Naive thymus-derived CD4-positive, alpha-beta T cell (primary cell): Measurements from ENCODE around the gene NNMT. TPM values are rescaled to one million over a fixed set of nuclear protein-coding genes. Genes with fewer than 3 reads are reported as not detected.

Experiments used
- ATAC-seq: fragments of 150-1000 bp; cut with Tn5 transposase; 2 replicates; pipeline ENCODE4 v1.10.0; 2021; ENCODE audit warnings: mild to moderate bottlenecking, moderate library complexity
- CTCF ChIA-PET: fragments of 350-600 bp; sonication (Branson Sonifier 250); formaldehyde crosslinking; loops from one replicate; lab custom pipeline; 2021; ENCODE audit warnings: antibody characterized with exemption; lab: Charles Lee
- POLR2A ChIA-PET: fragments of 350-600 bp; sonication (Branson Sonifier 250); formaldehyde crosslinking; loops from one replicate; lab custom pipeline; 2021; ENCODE audit warnings: antibody characterized with exemption, inconsistent platforms; lab: Charles Lee
- DNase-seq, 9 donors: peaks; one replicate each; pipeline versions ENCODE4 v3.0.0 to v3.0.0-alpha.2; 2020 to 2022; ENCODE audit warnings: mixed read lengths in 1 of 9
- H3K27ac ChIP-seq: one replicate; pipeline ENCODE4 v1.7.0; 2013; ENCODE audit warnings: mild to moderate bottlenecking, low read depth, low read length, moderate library complexity
- H3K27me3 ChIP-seq, 2 donors: one replicate each; pipeline ENCODE4 v1.7.0; 2013; ENCODE audit warnings: low read length in 2 of 2, mild to moderate bottlenecking in 2 of 2, moderate library complexity in 2 of 2; ENCODE audit not compliant: control insufficient read depth in 2 of 2, insufficient read depth in 2 of 2
- H3K36me3 ChIP-seq, 3 experiments: 1 replicate in 2 of 3; 2 replicates in 1 of 3; pipeline ENCODE4 v1.7.0; 2013; ENCODE audit warnings: low read length in 3 of 3, mild to moderate bottlenecking in 3 of 3, moderate library complexity in 1 of 3; ENCODE audit not compliant: insufficient read depth in 3 of 3, control insufficient read depth in 2 of 3
- H3K4me1 ChIP-seq, 2 donors: one replicate each; pipeline ENCODE4 v1.7.0; 2013; ENCODE audit warnings: low read length in 2 of 2, mild to moderate bottlenecking in 2 of 2, moderate library complexity in 1 of 2; ENCODE audit not compliant: control insufficient read depth in 2 of 2, insufficient read depth in 2 of 2
- H3K4me3 ChIP-seq: 2 replicates; pipeline ENCODE4 v1.7.0; 2013; ENCODE audit warnings: mild to moderate bottlenecking, low read length
- H3K9me3 ChIP-seq, 3 experiments: 1 replicate in 2 of 3; 2 replicates in 1 of 3; pipeline ENCODE4 v1.7.0; 2013; ENCODE audit warnings: low read length in 3 of 3; ENCODE audit not compliant: control insufficient read depth in 2 of 3
- H3K27ac Mint-ChIP-seq, 9 donors: one replicate each; pipeline ENCODE4 v1.8.0; 2020 to 2022; ENCODE audit warnings: mixed read lengths in 9 of 9, mild to moderate bottlenecking in 8 of 9, moderate library complexity in 5 of 9, inconsistent platforms in 2 of 9
- H3K27me3 Mint-ChIP-seq, 5 donors: one replicate each; pipeline ENCODE4 v1.8.0; 2021 to 2022; ENCODE audit warnings: mixed read lengths in 5 of 5, mild to moderate bottlenecking in 1 of 5
- H3K36me3 Mint-ChIP-seq, 5 donors: one replicate each; pipeline ENCODE4 v1.8.0; 2020 to 2022; ENCODE audit warnings: mixed read lengths in 5 of 5, mild to moderate bottlenecking in 3 of 5, inconsistent platforms in 1 of 5
- H3K4me1 Mint-ChIP-seq, 7 donors: one replicate each; pipeline ENCODE4 v1.8.0; 2020 to 2022; ENCODE audit warnings: mixed read lengths in 7 of 7, mild to moderate bottlenecking in 3 of 7, inconsistent platforms in 1 of 7
- H3K4me3 Mint-ChIP-seq, 10 donors: one replicate each; pipeline ENCODE4 v1.8.0; 2020 to 2022; ENCODE audit warnings: mild to moderate bottlenecking in 10 of 10, mixed read lengths in 10 of 10, moderate library complexity in 6 of 10, inconsistent platforms in 2 of 10
- H3K9me3 Mint-ChIP-seq, 11 donors: one replicate each; pipeline ENCODE4 v1.8.0; 2020 to 2022; ENCODE audit warnings: mixed read lengths in 11 of 11, mild to moderate bottlenecking in 4 of 11, inconsistent platforms in 1 of 11, moderate library complexity in 1 of 11
- intact Hi-C, 2 donors: fragments of 100-400 bp; cut with micrococcal nuclease; formaldehyde crosslinking; loops; one replicate each; pipeline ENCODE4 v1.15.1; 2023
- polyA plus RNA-seq, 2 donors: library from polyadenylated mRNA; unstranded; fragments of 300-500 nt; fragmentation: Illumina TruSeq; gene quantifications; one replicate each; pipeline ENCODE4 v1.2.3, GENCODE V29; 2021
- total RNA-seq, 6 experiments: library from RNA in 5 of 6; stranded (reverse) in 5 of 6; gene quantifications; 1 replicate in 5 of 6; 2 replicates in 1 of 6; pipeline ENCODE4 v1.2.3 and lab custom pipeline; 2021 to 2026

The NNMT gene
- total and polyA plus RNA-seq, 7 experiments from 2014 or later = not detected

GRCh38 chr11:114316980-114317786 lies 21.0 kb downstream of the NNMT start:
- CTCF ChIA-PET = interaction anchor here (1.2 kb wide), 1 partner anchor 30 kb away, joined by 3 read pairs; no protein-coding TSS in a partner anchor
- DNase-seq (no peak), ATAC-seq (no peak)

DNA sequence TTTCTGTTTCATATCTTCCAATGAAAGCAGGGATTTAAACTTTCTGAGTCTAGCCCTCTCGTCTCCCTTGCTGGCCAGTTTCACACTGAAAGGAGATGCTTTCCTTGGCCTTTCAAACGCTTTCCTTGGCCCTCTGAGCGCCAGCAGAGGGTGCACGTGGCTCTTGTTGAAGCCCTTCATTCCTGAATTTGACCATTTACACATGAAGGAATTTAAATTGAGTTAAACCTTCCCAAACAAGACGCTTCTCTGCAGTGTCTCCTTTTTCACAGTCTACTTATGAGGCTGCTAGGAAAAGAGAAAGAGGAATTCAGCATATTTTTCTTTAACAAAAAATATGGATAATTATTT lies 21.6 kb downstream of the NNMT start:
- intact Hi-C loops = loop anchor here in 1 of 2 donors (2.0 kb wide), 3 partner anchors 23 to 83 kb away; partner anchors contain the start of genes C11orf71 and RBM7
- Mint-ChIP-seq H3K27me3 (peaks cover 0 to 3% (median 0%) of the 10 kb centered on the region in 5 donors), H3K27ac (peak overlapping the region in 8 of 9 donors; percentile 73 to 98 (median 92)), H3K36me3 (no peaks in the 10 kb centered on the region), H3K9me3 (no peaks in the 10 kb centered on the region), H3K4me3 (peak overlapping the region in 6 of 10 donors; percentile 28 to 79 (median 57)), H3K4me1 (peaks cover 16 to 73% (median 56%) of the 10 kb centered on the region in 7 donors)
- H3K36me3 ChIP-seq = no peaks in the 10 kb centered on the region
- no peak overlapping the region for H3K4me3 ChIP-seq
- CTCF ChIA-PET = no interaction called here
- no peaks in the 10 kb centered on the region for H3K27me3 ChIP-seq
- ATAC-seq = no peak
- H3K27ac ChIP-seq = peak overlapping the region; percentile 66
- no peaks in the 10 kb centered on the region for H3K9me3 ChIP-seq
- no peak for DNase-seq
- H3K4me1 ChIP-seq = peaks cover 0 to 50% of the 10 kb centered on the region in 2 donors
- POLR2A ChIA-PET = interaction anchor here (0.7 kb wide), 1 partner anchor 191 kb away, joined by 4 read pairs; no protein-coding TSS in a partner anchor

More at GRCh38 chr11:114316980-114317786, 21.0 kb downstream of the NNMT start:
- H3K27ac Mint-ChIP-seq = peak overlapping the region in 8 of 9 donors; percentile 73 to 98 (median 92)
- Histone ChIP-seq H3K4me3 (no peak overlapping the region), H3K9me3 (no peaks in the 10 kb centered on the region), H3K27ac (peak overlapping the region; percentile 66), H3K27me3 (no peaks in the 10 kb centered on the region), H3K36me3 (no peaks in the 10 kb centered on the region), H3K4me1 (peaks cover 0 to 50% of the 10 kb centered on the region in 2 donors)
- H3K9me3 Mint-ChIP-seq = no peaks in the 10 kb centered on the region
- H3K36me3 Mint-ChIP-seq = no peaks in the 10 kb centered on the region
- intact Hi-C loops = loop anchor here in 1 of 2 donors (2.0 kb wide), 3 partner anchors 24 to 84 kb away; partner anchors contain the start of genes C11orf71 and RBM7
- H3K4me1 Mint-ChIP-seq = peaks cover 16 to 73% (median 56%) of the 10 kb centered on the region in 7 donors
- H3K4me3 Mint-ChIP-seq = peak overlapping the region in 5 of 10 donors; percentile 16 to 81 (median 78)
- POLR2A ChIA-PET = no interaction called here
- H3K27me3 Mint-ChIP-seq = peaks cover 0 to 6% (median 0%) of the 10 kb centered on the region in 5 donors

- H3K9me3 ChIP-seq = no peaks in the 10 kb centered on the region
- H3K9me3 Mint-ChIP-seq = no peaks in the 10 kb centered on the region
- H3K4me3 ChIP-seq = no peak overlapping the region
- H3K36me3 ChIP-seq = no peaks in the 10 kb centered on the region
- peaks cover 16 to 73% (median 56%) of the 10 kb centered on the region in 7 donors for H3K4me1 Mint-ChIP-seq
- no peaks in the 10 kb centered on the region for H3K27me3 Mint-ChIP-seq
- peak overlapping the region; percentile 67 to 98 (median 90) for H3K27ac Mint-ChIP-seq
- ChIA-PET CTCF (no interaction called here), POLR2A (interaction anchor here (0.7 kb wide), 1 partner anchor 192 kb away, joined by 4 read pairs; no protein-coding TSS in a partner anchor)
- DNase-seq (no peak), ATAC-seq (no peak)
- peaks cover 0 to 4% (median 0%) of the 10 kb centered on the region in 5 donors for H3K36me3 Mint-ChIP-seq
- no peaks in the 10 kb centered on the region for H3K27me3 ChIP-seq
- peak overlapping the region; percentile 53 for H3K27ac ChIP-seq
- intact Hi-C loops = no loop called here
- peaks cover 0 to 50% of the 10 kb centered on the region in 2 donors for H3K4me1 ChIP-seq
- peak overlapping the region; percentile 23 to 83 (median 67) for H3K4me3 Mint-ChIP-seq
These were observed 22.2 kb downstream of the NNMT start for GRCh38 chr11:114318361-114318760.

DNA sequence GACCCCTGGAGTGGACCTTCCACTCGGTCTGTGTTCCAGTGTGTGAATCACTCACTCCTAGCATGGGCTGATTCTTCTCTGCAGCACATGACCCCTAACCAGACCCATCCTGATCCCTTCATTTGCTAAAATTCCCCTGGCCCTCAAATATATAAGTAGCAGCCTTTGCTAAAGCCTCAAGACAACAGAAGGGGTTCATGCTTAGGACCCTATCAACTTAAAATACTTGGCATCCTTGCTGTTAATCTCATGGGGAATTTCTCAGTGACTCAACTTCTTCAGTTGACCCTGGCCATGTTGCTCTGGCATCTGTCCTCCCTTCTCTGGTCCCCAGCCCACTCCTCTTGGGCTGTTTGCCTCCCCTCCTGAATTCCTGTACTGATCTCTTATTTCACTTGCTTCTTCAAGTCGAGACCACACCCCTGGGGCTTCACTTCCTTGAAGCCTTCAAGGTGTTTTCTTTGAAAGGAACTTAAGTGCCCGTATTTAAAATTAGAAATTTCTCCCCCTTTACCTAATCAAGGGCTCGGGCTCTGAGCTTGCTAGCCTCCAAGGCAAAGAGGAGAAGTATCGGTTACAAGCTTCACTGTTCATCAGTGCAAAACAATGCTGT lies 23.6 kb downstream of the NNMT start:
- Mint-ChIP-seq H3K27ac (peak overlapping the region; percentile 74 to 98 (median 90)), H3K36me3 (peaks cover 0 to 6% (median 0%) of the 10 kb centered on the region in 5 donors), H3K27me3 (no peaks in the 10 kb centered on the region), H3K4me1 (peaks cover 16 to 73% (median 56%) of the 10 kb centered on the region in 7 donors), H3K9me3 (peaks cover 0 to 2% (median 0%) of the 10 kb centered on the region in 11 donors), H3K4me3 (peak overlapping the region; percentile 45 to 89 (median 78))
- ChIA-PET POLR2A (interaction anchor here (0.7 to 1.0 kb wide), 2 partner anchors 27 to 39 kb away, joined by 3 read pairs; no protein-coding TSS in a partner anchor), CTCF (interaction anchor here (0.6 kb wide), 2 partner anchors 43 to 179 kb away, joined by 3 read pairs; no protein-coding TSS in a partner anchor)
- DNase-seq = peak in 1 of 9 donors; percentile 19
- no peak for ATAC-seq
- Histone ChIP-seq H3K36me3 (no peaks in the 10 kb centered on the region), H3K27ac (peak overlapping the region; percentile 57), H3K4me3 (peak overlapping the region; percentile 25), H3K27me3 (no peaks in the 10 kb centered on the region), H3K4me1 (peaks cover 0 to 50% of the 10 kb centered on the region in 2 donors), H3K9me3 (no peaks in the 10 kb centered on the region)
- intact Hi-C loops = no loop called here

GRCh38 chr11:114321621-114322257 lies 25.5 kb downstream of the NNMT start:
- H3K9me3 Mint-ChIP-seq = peaks cover 0 to 2% (median 0%) of the 10 kb centered on the region in 11 donors
- CTCF ChIA-PET = no interaction called here
- ATAC-seq (no peak), DNase-seq (no peak)
- no peak overlapping the region for H3K4me3 Mint-ChIP-seq
- Histone ChIP-seq H3K27me3 (no peaks in the 10 kb centered on the region), H3K4me1 (peaks cover 0 to 36% of the 10 kb centered on the region in 2 donors), H3K27ac (no peak overlapping the region), H3K36me3 (no peaks in the 10 kb centered on the region), H3K9me3 (no peaks in the 10 kb centered on the region), H3K4me3 (no peak overlapping the region)
- peak overlapping the region in 2 of 9 donors; percentile 38 to 93 for H3K27ac Mint-ChIP-seq
- H3K4me1 Mint-ChIP-seq = peaks cover 8 to 55% (median 39%) of the 10 kb centered on the region in 7 donors
- intact Hi-C loops = no loop called here
- peaks cover 0 to 10% (median 4%) of the 10 kb centered on the region in 5 donors for H3K36me3 Mint-ChIP-seq
- H3K27me3 Mint-ChIP-seq = no peaks in the 10 kb centered on the region
- POLR2A ChIA-PET = no interaction called here

GRCh38 chr11:114322934-114323333 lies 26.7 kb downstream of the NNMT start:
- peaks cover 6 to 45% (median 28%) of the 10 kb centered on the region in 7 donors for H3K4me1 Mint-ChIP-seq
- Histone ChIP-seq H3K27me3 (no peaks in the 10 kb centered on the region), H3K36me3 (no peaks in the 10 kb centered on the region), H3K9me3 (no peaks in the 10 kb centered on the region), H3K4me3 (no peak overlapping the region), H3K4me1 (peaks cover 0 to 27% of the 10 kb centered on the region in 2 donors), H3K27ac (no peak overlapping the region)
- peaks cover 0 to 4% (median 0%) of the 10 kb centered on the region in 11 donors for H3K9me3 Mint-ChIP-seq
- peak overlapping the region in 1 of 9 donors; percentile 8 for H3K27ac Mint-ChIP-seq
- ChIA-PET CTCF (no interaction called here), POLR2A (no interaction called here)
- peaks cover 0 to 13% (median 4%) of the 10 kb centered on the region in 5 donors for H3K36me3 Mint-ChIP-seq
- intact Hi-C loops = no loop called here
- no peak for ATAC-seq
- DNase-seq = no peak
- peaks cover 0 to under 1% (median 0%) of the 10 kb centered on the region in 5 donors for H3K27me3 Mint-ChIP-seq
- no peak overlapping the region for H3K4me3 Mint-ChIP-seq
